ENCODE data around the gene TENT4B. TPM values are rescaled to one million over a fixed set of nuclear protein-coding genes. Genes with fewer than 3 reads are reported as not detected.
"Not testable (repeated sequence)": the region's sequence is repeated elsewhere in the genome, so short reads cannot be mapped to it uniquely, and the experiment has no call there.

TENT4B gene
- total RNA-seq, 4 donors from 2014 or later = 10.7 to 30.5 (median 24.7) TPM

DNA sequence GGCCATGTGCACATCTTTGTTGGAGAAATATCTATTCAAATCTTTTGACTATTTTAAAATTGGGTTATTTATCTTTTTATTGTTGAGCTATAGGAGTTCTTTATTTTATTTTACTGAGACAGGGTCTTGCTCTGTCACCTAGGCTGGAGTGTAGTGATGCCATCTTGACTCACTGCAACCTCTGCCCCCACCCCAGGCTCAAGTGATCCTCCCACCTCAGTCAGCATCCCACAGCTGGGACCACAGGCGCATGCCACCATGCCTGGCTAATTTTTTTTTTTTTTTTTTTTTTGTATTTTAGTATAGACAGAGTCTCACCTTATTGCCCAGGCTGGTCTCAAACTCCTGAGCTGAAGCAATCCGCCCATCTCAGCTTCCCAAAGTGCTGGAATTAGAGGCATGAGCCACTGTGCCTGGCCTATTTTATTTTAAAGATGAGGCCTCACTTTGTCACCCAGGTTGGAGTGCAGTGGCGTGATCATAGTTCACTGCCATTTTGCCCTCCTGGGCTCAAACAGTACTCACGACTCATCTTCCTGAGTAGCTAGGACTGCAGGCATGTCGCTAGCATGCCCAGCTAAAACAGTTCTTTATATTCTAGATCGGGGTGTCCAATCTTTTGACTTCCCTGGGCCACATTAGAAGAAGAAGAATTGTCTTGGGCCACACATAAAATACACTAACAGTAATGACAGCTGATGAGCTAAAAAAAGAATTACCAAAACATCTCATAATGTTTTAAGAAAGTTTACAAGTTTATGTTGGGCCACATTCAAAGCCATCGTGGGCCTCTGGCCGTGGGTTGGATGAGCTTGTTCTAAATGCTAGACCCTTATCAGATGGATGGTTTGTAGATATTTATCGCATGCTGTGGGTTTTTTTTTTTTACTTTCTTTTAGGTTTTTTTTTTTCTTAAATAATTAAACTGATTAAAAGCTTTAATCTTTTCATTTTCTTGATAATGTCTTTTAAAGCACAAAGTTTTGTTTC, 13.7 kb downstream of the TENT4B start:
- no peaks in the 10 kb centered on the region for H3K27me3 ChIP-seq
- H3K36me3 ChIP-seq = no peaks in the 10 kb centered on the region
- peaks cover 0 to 50% (median 0%) of the 10 kb centered on the region in 4 donors for H3K4me1 ChIP-seq
- no peaks in the 10 kb centered on the region for H3K9me3 ChIP-seq
- H3K27ac ChIP-seq = no peak overlapping the region
- TF ChIP-seq POLR2A (IDR thresholded peaks at IDR 0.05) = no peak
- TF ChIP-seq, protein P1, sequence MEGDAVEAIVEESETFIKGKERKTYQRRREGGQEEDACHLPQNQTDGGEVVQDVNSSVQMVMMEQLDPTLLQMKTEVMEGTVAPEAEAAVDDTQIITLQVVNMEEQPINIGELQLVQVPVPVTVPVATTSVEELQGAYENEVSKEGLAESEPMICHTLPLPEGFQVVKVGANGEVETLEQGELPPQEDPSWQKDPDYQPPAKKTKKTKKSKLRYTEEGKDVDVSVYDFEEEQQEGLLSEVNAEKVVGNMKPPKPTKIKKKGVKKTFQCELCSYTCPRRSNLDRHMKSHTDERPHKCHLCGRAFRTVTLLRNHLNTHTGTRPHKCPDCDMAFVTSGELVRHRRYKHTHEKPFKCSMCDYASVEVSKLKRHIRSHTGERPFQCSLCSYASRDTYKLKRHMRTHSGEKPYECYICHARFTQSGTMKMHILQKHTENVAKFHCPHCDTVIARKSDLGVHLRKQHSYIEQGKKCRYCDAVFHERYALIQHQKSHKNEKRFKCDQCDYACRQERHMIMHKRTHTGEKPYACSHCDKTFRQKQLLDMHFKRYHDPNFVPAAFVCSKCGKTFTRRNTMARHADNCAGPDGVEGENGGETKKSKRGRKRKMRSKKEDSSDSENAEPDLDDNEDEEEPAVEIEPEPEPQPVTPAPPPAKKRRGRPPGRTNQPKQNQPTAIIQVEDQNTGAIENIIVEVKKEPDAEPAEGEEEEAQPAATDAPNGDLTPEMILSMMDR (IDR thresholded peaks at IDR 0.05) = no peak
- DNase-seq = no peak
- H3K4me3 ChIP-seq = no peak overlapping the region

DNA sequence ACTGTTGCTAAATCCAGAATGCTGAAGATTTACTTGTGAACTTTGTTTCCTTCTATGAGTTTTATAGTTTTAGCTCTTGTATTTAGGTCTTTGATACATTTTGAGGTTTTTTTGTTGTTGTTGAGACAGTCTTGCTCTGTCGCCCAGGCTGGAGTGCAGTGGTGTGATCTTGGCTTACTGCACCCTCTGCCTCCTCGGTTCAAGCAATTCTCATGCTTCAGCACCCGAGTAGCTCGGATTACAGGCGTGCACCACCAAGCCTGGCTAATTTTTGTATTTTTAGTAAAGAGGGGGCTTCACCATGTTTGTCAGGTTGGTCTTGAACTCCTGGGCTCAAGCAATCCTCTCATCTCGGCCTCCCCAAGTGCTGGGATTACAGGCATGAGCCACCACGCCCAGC, 14.4 kb downstream of the TENT4B start:
- no peak for DNase-seq
- Histone ChIP-seq H3K36me3 (no peaks in the 10 kb centered on the region), H3K9me3 (no peaks in the 10 kb centered on the region), H3K27me3 (no peaks in the 10 kb centered on the region), H3K4me1 (peaks cover 0 to 49% (median 0%) of the 10 kb centered on the region in 4 donors), H3K27ac (no peak overlapping the region), H3K4me3 (no peak overlapping the region)
- TF ChIP-seq, protein P1 (IDR thresholded peaks at IDR 0.05) = no peak
- no peak for TF ChIP-seq POLR2A (IDR thresholded peaks at IDR 0.05)

DNA sequence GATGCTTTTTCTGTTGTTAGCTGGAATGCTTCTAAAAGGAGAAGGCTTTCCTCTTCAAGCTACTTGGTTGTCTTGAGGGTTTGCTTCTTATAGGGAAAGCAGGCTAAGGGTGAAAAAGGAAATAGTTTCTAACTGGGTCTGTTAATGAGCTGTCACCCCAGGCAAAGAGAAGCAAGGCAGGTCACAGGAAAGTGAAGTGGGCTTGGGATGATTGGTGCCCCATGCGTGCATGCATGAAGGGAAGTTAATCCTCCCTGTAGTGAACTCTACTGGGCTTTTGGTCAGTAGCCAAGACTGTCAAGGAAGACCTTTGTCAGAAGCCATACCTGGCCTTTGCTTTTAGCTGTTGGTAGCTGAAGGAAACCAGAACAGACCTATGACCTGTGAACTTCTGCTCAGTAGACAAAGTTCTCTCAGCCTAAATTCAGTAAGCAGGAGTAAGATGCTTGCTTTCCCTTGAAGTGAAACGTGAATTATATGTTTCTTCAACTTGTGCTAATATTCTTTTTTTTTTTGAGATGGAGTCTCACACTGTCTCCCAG, 16.5 kb downstream of the TENT4B start:
- no peak for TF ChIP-seq POLR2A (IDR thresholded peaks at IDR 0.05)
- TF ChIP-seq, protein P1 (IDR thresholded peaks at IDR 0.05) = no peak
- no peak for DNase-seq

DNA sequence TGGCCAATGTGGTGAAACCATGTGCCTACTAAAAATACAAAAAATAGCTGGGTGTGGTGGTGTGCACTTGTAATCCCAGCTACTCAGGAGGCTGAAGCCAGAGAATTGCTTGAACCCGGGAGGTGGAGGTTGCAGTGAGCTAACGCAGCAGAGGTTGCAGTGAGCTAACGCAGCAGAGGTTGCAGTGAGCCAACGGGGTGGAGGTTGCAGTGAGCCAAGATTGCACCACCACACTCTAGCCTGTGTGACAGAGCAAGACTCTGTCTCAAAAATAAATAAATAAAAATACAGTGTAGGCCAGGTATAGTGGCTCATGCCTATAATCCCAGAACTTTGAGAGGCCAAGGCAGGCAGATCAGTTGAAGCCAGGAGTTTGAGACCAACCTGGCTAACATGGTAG, 18.7 kb downstream of the TENT4B start:
- not testable (repeated sequence) for H3K36me3 ChIP-seq, H3K4me3 ChIP-seq, H3K27ac ChIP-seq, H3K27me3 ChIP-seq, DNase-seq, H3K9me3 ChIP-seq
- peaks cover 0 to 40% (median 0%) of the 10 kb centered on the region in 4 donors for H3K4me1 ChIP-seq

More for the DNA sequence above, 16.5 kb downstream of the TENT4B start:
- H3K4me1 ChIP-seq = peaks cover 0 to 47% (median 0%) of the 10 kb centered on the region in 4 donors
- no peaks in the 10 kb centered on the region for H3K36me3 ChIP-seq
- H3K4me3 ChIP-seq = no peak overlapping the region
- H3K27ac ChIP-seq = no peak overlapping the region
- no peaks in the 10 kb centered on the region for H3K9me3 ChIP-seq
- H3K27me3 ChIP-seq = no peaks in the 10 kb centered on the region

DNA sequence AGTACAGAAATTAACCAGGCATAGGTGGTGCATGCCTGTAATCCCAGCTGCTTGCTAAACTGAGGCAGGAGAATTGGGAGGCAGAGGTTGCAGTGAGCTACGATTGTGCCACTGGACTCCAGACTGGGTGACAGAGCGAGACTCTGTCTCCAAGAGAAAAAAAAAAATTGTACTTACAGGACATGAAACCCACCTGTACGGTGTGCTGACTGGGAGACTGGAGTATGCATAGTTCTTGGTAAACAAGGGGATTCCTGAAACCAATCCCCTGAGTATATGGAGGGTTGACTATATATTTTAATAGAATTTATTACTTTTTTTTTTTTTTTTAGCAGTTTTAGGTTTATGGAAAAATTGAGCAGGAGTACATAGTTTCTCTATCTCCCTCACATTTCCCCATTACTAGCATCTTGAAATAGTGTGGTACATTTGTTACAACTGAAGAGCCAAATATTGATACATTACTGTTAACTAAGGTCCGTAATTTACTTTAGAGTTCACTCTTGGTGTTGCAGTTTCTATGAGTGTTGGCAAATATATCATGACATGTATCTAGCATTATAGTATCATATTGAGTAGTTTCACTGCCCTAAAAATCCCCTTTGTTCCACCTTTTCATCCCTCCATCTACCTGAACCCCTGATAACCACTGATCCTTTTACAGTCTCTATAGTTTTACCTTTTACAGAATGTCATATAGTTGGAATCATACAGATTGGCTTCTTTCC, 19.3 kb downstream of the TENT4B start:
- DNase-seq = no peak
- Histone ChIP-seq H3K27me3 (no peaks in the 10 kb centered on the region), H3K4me1 (peaks cover 0 to 34% (median 0%) of the 10 kb centered on the region in 4 donors), H3K9me3 (no peaks in the 10 kb centered on the region), H3K4me3 (no peak overlapping the region), H3K27ac (no peak overlapping the region), H3K36me3 (no peaks in the 10 kb centered on the region)
- TF ChIP-seq, protein P1 (IDR thresholded peaks at IDR 0.05) = no peak
- TF ChIP-seq POLR2A (IDR thresholded peaks at IDR 0.05) = no peak

Measured in Peyer's patch (tissue), 4 donors.